Measurements from ENCODE around the gene ACTC1. TPM values are rescaled to one million over a fixed set of nuclear protein-coding genes. Genes with fewer than 3 reads are reported as not detected.

ACTC1 gene
- total and polyA plus RNA-seq, 2 experiments from 2014 or later = 26.2 to 35.9 TPM

DNA sequence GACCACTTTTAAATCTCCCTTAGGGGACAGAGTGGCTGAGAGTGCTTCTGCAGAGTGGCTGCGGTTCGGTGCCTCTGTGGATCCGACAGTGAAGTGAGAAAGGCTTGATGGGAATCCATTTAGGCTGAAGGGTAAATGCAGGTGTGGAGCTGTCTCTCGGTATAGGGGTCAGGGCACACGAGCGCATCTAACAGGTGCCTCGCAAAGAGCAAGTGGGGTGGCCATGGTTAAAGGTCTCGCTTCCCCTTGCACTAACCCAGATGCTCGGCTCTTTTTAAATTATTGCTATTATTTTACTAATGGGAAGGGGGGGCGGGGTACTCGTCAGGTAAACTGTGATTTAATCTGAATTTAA lies 40.0 kb downstream of the ACTC1 start (continued):
- TF ChIP-seq, protein P1, sequence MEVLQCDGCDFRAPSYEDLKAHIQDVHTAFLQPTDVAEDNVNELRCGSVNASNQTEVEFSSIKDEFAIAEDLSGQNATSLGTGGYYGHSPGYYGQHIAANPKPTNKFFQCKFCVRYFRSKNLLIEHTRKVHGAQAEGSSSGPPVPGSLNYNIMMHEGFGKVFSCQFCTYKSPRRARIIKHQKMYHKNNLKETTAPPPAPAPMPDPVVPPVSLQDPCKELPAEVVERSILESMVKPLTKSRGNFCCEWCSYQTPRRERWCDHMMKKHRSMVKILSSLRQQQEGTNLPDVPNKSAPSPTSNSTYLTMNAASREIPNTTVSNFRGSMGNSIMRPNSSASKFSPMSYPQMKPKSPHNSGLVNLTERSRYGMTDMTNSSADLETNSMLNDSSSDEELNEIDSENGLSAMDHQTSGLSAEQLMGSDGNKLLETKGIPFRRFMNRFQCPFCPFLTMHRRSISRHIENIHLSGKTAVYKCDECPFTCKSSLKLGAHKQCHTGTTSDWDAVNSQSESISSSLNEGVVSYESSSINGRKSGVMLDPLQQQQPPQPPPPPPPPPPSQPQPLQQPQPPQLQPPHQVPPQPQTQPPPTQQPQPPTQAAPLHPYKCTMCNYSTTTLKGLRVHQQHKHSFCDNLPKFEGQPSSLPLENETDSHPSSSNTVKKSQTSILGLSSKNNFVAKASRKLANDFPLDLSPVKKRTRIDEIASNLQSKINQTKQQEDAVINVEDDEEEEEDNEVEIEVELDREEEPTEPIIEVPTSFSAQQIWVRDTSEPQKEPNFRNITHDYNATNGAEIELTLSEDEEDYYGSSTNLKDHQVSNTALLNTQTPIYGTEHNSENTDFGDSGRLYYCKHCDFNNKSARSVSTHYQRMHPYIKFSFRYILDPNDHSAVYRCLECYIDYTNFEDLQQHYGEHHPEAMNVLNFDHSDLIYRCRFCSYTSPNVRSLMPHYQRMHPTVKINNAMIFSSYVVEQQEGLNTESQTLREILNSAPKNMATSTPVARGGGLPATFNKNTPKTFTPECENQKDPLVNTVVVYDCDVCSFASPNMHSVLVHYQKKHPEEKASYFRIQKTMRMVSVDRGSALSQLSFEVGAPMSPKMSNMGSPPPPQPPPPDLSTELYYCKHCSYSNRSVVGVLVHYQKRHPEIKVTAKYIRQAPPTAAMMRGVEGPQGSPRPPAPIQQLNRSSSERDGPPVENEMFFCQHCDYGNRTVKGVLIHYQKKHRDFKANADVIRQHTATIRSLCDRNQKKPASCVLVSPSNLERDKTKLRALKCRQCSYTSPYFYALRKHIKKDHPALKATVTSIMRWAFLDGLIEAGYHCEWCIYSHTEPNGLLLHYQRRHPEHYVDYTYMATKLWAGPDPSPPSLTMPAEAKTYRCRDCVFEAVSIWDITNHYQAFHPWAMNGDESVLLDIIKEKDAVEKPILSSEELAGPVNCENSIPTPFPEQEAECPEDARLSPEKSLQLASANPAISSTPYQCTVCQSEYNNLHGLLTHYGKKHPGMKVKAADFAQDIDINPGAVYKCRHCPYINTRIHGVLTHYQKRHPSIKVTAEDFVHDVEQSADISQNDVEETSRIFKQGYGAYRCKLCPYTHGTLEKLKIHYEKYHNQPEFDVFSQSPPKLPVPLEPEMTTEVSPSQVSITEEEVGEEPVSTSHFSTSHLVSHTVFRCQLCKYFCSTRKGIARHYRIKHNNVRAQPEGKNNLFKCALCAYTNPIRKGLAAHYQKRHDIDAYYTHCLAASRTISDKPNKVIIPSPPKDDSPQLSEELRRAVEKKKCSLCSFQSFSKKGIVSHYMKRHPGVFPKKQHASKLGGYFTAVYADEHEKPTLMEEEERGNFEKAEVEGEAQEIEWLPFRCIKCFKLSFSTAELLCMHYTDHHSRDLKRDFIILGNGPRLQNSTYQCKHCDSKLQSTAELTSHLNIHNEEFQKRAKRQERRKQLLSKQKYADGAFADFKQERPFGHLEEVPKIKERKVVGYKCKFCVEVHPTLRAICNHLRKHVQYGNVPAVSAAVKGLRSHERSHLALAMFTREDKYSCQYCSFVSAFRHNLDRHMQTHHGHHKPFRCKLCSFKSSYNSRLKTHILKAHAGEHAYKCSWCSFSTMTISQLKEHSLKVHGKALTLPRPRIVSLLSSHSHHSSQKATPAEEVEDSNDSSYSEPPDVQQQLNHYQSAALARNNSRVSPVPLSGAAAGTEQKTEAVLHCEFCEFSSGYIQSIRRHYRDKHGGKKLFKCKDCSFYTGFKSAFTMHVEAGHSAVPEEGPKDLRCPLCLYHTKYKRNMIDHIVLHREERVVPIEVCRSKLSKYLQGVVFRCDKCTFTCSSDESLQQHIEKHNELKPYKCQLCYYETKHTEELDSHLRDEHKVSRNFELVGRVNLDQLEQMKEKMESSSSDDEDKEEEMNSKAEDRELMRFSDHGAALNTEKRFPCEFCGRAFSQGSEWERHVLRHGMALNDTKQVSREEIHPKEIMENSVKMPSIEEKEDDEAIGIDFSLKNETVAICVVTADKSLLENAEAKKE (CRISPR knock-in tag; IDR thresholded peaks at IDR 0.05) = no peak
- TF ChIP-seq JUNB (IDR thresholded peaks at IDR 0.05; ENCODE audit: unreplicated experiment) = no peak
- no peak for TF ChIP-seq CREB1 (CRISPR knock-in tag; IDR thresholded peaks at IDR 0.05; ENCODE audit: low read depth)
- no peak for TF ChIP-seq EZH2phosphoT487 (IDR thresholded peaks at IDR 0.05; ENCODE audit: unreplicated experiment)
- TF ChIP-seq NANOG (IDR thresholded peaks at IDR 0.05; ENCODE audit: borderline replicate concordance) = no peak
- TF ChIP-seq ZNF114 (CRISPR knock-in tag; IDR thresholded peaks at IDR 0.05) = no peak

GRCh38 chr15:34754674-34755418 lies 40.5 kb downstream of the ACTC1 start, which contains the start of gene GJD2:
GJD2 (minus strand) TSS chr15:34754998; CDS start chr15:34754488, 510 bp downstream.
- Histone ChIP-seq H3F3A (replicated peaks; ENCODE audit: low read depth) (no peaks in the 10 kb centered on the region), H3K27me3 (ENCODE audit: insufficient read depth) (peaks cover 58% of the 10 kb centered on the region), H3K4me2 (peak within 1 kb of the TSS; percentile 97), H3K79me2 (replicated peaks; ENCODE audit: insufficient read depth) (no peaks in the 10 kb centered on the region), H3K27ac (ENCODE audit: low read depth) (no peak within 1 kb of the TSS), H3K9me2 (ENCODE audit: insufficient read depth) (no peaks in the 10 kb centered on the region), H4K20me1 (replicated peaks; ENCODE audit: insufficient read depth) (peaks cover 5% of the 10 kb centered on the region; the same call in 1 of the 2 replicates), H3K4me1 (ENCODE audit: insufficient read depth) (peaks cover 7% of the 10 kb centered on the region), H3K4me3 (peak within 1 kb of the TSS; percentile 83), H3K36me3 (ENCODE audit: insufficient read depth) (no peaks in the 10 kb centered on the region), H2AFZ (peak within 1 kb of the TSS; percentile 98)
- no peak within 1 kb of the TSS for H3K27ac Mint-ChIP-seq
- peaks cover 37% of the 10 kb centered on the region for H3K27me3 Mint-ChIP-seq (ENCODE audit: insufficient read depth, low read depth, poor library complexity)
- H3K4me3 Mint-ChIP-seq = peak within 1 kb of the TSS; percentile 86
- DNase-seq (ENCODE audit: low spot score) = peak; percentile 85
- ATAC-seq = peak; percentile 79
- H3K36me3 Mint-ChIP-seq (ENCODE audit: low read depth) = no peaks in the 10 kb centered on the region
- H3K9me3 Mint-ChIP-seq = no peaks in the 10 kb centered on the region
- H3K4me1 Mint-ChIP-seq = peaks cover 21% of the 10 kb centered on the region
- TF ChIP-seq POLR2AphosphoS5 (IDR thresholded peaks at IDR 0.05; ENCODE audit: low read depth) (no peak), ZNF114 (CRISPR knock-in tag; IDR thresholded peaks at IDR 0.05) (no peak), NANOG (IDR thresholded peaks at IDR 0.05; ENCODE audit: borderline replicate concordance) (no peak)
- TF ChIP-seq, protein P1 (CRISPR knock-in tag; IDR thresholded peaks at IDR 0.05) = no peak
- TF ChIP-seq, protein P2, sequence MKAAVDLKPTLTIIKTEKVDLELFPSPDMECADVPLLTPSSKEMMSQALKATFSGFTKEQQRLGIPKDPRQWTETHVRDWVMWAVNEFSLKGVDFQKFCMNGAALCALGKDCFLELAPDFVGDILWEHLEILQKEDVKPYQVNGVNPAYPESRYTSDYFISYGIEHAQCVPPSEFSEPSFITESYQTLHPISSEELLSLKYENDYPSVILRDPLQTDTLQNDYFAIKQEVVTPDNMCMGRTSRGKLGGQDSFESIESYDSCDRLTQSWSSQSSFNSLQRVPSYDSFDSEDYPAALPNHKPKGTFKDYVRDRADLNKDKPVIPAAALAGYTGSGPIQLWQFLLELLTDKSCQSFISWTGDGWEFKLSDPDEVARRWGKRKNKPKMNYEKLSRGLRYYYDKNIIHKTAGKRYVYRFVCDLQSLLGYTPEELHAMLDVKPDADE (IDR thresholded peaks at IDR 0.05) = no peak
